ENCODE data around the gene CDKN1C. TPM values are rescaled to one million over a fixed set of nuclear protein-coding genes. Genes with fewer than 3 reads are reported as not detected.

The CDKN1C gene
- polyA plus RNA-seq (2013, experiment 1 of 4): 49.6 TPM
- 35.2 TPM for polyA plus RNA-seq (2013, experiment 2 of 4)
- polyA plus RNA-seq (2013, experiment 3 of 4): 50.7 TPM
- polyA plus RNA-seq (2013, experiment 4 of 4): 58.4 TPM

GRCh38 chr11:2885678-2886081 lies at the start of gene CDKN1C:
Gene CDKN1C, minus strand, starts transcription at chr11:2885775. Its CDS starts 319 bp downstream, at chr11:2885456.
- Histone ChIP-seq H3K4me1 (ENCODE audit: control insufficient read depth, insufficient read depth, low read length) (peaks cover 40% of the 10 kb centered on the region), H3K4me3 (ENCODE audit: insufficient read depth, low read depth, low read length) (peak within 1 kb of the TSS; percentile 77), H3K27me3 (ENCODE audit: control insufficient read depth, insufficient read depth, low read length, poor library complexity, severe bottlenecking) (peaks cover 48% of the 10 kb centered on the region), H3K36me3 (ENCODE audit: control insufficient read depth, insufficient read depth, low read length) (no peaks in the 10 kb centered on the region), H3K27ac (ENCODE audit: insufficient read depth, low read depth, low read length, poor library complexity, severe bottlenecking) (peak within 1 kb of the TSS; percentile 44), H3K9me3 (ENCODE audit: control insufficient read depth, low read length) (no peaks in the 10 kb centered on the region)
- 1% methylated on average over 56 of the region's 61 CpGs for WGBS, 2 experiments

GRCh38 chr11:2934611-2935239 lies 49.1 kb upstream of the CDKN1C start:
- whole genome bisulfite sequencing, 2 experiments: 91 to 94% methylated on average over 14 of the region's 14 CpGs
- H3K4me3 ChIP-seq (ENCODE audit: insufficient read depth, low read depth, low read length): no peak overlapping the region
- no peak overlapping the region for H3K27ac ChIP-seq (ENCODE audit: insufficient read depth, low read depth, low read length, poor library complexity, severe bottlenecking)
- H3K9me3 ChIP-seq (ENCODE audit: control insufficient read depth, low read length): peaks cover 9% of the 10 kb centered on the region
- no peaks in the 10 kb centered on the region for H3K36me3 ChIP-seq (ENCODE audit: control insufficient read depth, insufficient read depth, low read length)
- peaks cover 26% of the 10 kb centered on the region for H3K27me3 ChIP-seq (ENCODE audit: control insufficient read depth, insufficient read depth, low read length, poor library complexity, severe bottlenecking)
- peaks cover 5% of the 10 kb centered on the region for H3K4me1 ChIP-seq (ENCODE audit: control insufficient read depth, insufficient read depth, low read length)

- Histone ChIP-seq H3K4me3 (ENCODE audit: insufficient read depth, low read depth, low read length) (no peak overlapping the region), H3K27ac (ENCODE audit: insufficient read depth, low read depth, low read length, poor library complexity, severe bottlenecking) (no peak overlapping the region), H3K9me3 (ENCODE audit: control insufficient read depth, low read length) (peaks cover 9% of the 10 kb centered on the region), H3K36me3 (ENCODE audit: control insufficient read depth, insufficient read depth, low read length) (no peaks in the 10 kb centered on the region), H3K27me3 (ENCODE audit: control insufficient read depth, insufficient read depth, low read length, poor library complexity, severe bottlenecking) (peaks cover 32% of the 10 kb centered on the region), H3K4me1 (ENCODE audit: control insufficient read depth, insufficient read depth, low read length) (peaks cover 5% of the 10 kb centered on the region)
- WGBS, 2 experiments: 89 to 93% methylated on average over 7 of the region's 7 CpGs
These were observed 48.5 kb upstream of the CDKN1C start for GRCh38 chr11:2934021-2934550.

DNA sequence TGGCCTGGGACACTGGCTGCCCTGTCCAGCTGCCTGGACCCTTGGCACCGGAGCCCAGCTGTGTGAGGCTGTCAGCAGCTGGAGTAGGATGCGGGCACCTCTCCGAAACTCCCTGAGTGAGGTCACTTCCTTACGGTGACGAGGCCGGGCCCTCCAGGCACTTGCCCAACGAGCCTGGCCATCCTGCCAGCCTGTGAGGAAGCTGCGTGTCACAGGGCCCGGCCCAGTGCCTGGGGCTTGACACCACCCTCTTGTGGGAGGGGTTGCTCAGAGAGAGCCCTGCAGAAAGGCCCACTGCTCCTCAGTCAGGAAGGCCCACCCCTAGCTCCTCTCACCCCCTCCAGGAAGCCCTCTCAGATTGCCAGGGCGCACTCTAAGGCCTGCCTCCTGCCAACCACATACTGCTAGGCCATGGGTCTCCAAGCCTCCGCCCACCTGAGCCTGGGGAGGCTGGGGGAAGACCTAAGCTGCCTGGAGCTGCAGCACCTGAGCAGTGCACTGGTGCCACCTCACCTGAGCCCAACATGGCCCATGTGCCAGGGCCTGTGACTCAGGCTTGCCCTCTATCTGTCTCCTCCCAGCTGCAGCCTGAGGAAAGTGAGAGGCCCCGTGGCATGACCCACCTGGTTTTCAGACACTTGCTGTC lies 47.9 kb upstream of the CDKN1C start:
- peaks cover 4% of the 10 kb centered on the region for H3K9me3 ChIP-seq (ENCODE audit: control insufficient read depth, low read length)
- peaks cover 38% of the 10 kb centered on the region for H3K27me3 ChIP-seq (ENCODE audit: control insufficient read depth, insufficient read depth, low read length, poor library complexity, severe bottlenecking)
- H3K4me1 ChIP-seq (ENCODE audit: control insufficient read depth, insufficient read depth, low read length): peaks cover 5% of the 10 kb centered on the region
- no peaks in the 10 kb centered on the region for H3K36me3 ChIP-seq (ENCODE audit: control insufficient read depth, insufficient read depth, low read length)
- no peak overlapping the region for H3K27ac ChIP-seq (ENCODE audit: insufficient read depth, low read depth, low read length, poor library complexity, severe bottlenecking)
- 67 to 77% methylated on average over 12 of the region's 12 CpGs for WGBS, 2 experiments
- H3K4me3 ChIP-seq (ENCODE audit: insufficient read depth, low read depth, low read length): no peak overlapping the region

DNA sequence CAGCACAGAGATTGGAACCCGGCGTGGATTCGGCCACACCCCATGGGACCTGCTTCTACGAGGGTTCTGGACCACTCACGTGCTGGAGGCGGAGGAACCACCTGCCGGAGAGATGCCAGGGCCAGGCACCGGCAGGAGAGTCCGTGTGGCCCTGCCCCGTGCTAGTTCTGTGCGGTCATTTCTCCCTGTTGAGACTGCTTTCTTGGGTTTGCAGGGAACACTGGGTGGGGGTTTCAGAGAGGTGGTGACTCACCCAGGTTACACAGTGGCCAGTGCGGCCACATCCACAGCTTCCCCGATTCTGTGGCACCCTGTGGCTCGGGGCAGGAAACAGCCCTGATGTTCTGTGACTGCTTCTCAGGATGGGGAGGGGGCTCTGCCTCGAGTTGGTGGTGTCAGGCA lies 47.3 kb upstream of the CDKN1C start:
- Histone ChIP-seq H3K36me3 (ENCODE audit: control insufficient read depth, insufficient read depth, low read length) (no peaks in the 10 kb centered on the region), H3K27me3 (ENCODE audit: control insufficient read depth, insufficient read depth, low read length, poor library complexity, severe bottlenecking) (peaks cover 45% of the 10 kb centered on the region), H3K4me1 (ENCODE audit: control insufficient read depth, insufficient read depth, low read length) (peaks cover 10% of the 10 kb centered on the region), H3K4me3 (ENCODE audit: insufficient read depth, low read depth, low read length) (no peak overlapping the region), H3K27ac (ENCODE audit: insufficient read depth, low read depth, low read length, poor library complexity, severe bottlenecking) (no peak overlapping the region), H3K9me3 (ENCODE audit: control insufficient read depth, low read length) (peaks cover 3% of the 10 kb centered on the region)
- WGBS, 2 experiments: 84 to 85% methylated on average over 15 of the region's 15 CpGs

DNA sequence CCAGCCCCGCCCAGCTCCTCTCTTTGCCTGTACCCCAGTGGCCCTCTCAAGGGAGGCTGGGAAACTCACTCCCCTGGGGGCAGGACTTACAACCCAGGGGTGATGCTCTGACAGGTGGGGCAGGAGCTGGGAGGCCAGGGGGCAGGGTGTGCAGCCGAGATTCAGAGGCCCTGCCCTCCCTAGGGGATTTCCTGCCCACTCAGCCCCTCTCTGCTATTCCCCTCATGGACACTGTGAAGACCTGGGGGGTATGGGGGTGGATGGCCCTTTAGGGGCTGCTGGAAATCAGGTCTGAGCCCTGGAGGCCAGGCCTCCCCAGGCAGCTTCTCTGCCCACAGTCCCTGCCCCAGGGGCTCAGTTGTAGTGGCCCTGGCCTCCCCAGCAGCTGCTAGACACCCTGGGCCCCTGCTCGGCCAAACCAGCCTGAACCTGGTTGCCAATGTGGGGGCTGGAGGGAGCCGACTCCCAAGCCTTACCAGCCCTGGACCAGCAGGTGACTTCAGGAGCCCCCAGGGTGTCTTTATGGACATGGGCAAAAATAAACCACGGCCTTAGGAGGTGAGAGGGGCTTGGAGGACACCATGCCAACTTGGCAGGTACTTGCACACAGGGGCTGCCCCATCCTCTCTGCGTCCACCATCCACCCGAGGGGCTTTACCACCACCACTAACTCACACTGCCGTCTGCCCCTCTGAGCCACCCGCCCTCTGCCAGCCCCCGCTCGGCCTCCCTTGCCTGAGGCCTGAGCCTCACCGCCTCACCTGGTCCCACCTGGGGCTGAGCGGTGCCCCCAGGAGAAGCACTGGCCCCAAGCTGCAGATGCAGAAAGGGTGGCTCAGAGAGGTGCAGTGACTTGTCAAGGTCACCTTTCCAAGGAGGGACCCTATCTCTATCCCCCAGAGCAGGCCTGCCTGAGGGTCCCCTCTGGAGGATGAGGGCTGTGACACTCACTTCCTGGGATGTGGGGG lies 46.5 kb upstream of the CDKN1C start:
- H3K27me3 ChIP-seq (ENCODE audit: control insufficient read depth, insufficient read depth, low read length, poor library complexity, severe bottlenecking): peaks cover 53% of the 10 kb centered on the region
- no peaks in the 10 kb centered on the region for H3K9me3 ChIP-seq (ENCODE audit: control insufficient read depth, low read length)
- no peak overlapping the region for H3K4me3 ChIP-seq (ENCODE audit: insufficient read depth, low read depth, low read length)
- WGBS, 2 experiments: 82 to 83% methylated on average over 13 of the region's 13 CpGs
- peaks cover 17% of the 10 kb centered on the region for H3K4me1 ChIP-seq (ENCODE audit: control insufficient read depth, insufficient read depth, low read length)
- H3K27ac ChIP-seq (ENCODE audit: insufficient read depth, low read depth, low read length, poor library complexity, severe bottlenecking): no peak overlapping the region
- H3K36me3 ChIP-seq (ENCODE audit: control insufficient read depth, insufficient read depth, low read length): no peaks in the 10 kb centered on the region

- H3K27ac ChIP-seq (ENCODE audit: insufficient read depth, low read depth, low read length, poor library complexity, severe bottlenecking): no peak overlapping the region
- 88 to 90% methylated on average over 4 of the region's 4 CpGs for WGBS, 2 experiments
- no peak overlapping the region for H3K4me3 ChIP-seq (ENCODE audit: insufficient read depth, low read depth, low read length)
- no peaks in the 10 kb centered on the region for H3K36me3 ChIP-seq (ENCODE audit: control insufficient read depth, insufficient read depth, low read length)
- peaks cover 18% of the 10 kb centered on the region for H3K4me1 ChIP-seq (ENCODE audit: control insufficient read depth, insufficient read depth, low read length)
- H3K9me3 ChIP-seq (ENCODE audit: control insufficient read depth, low read length): no peaks in the 10 kb centered on the region
- H3K27me3 ChIP-seq (ENCODE audit: control insufficient read depth, insufficient read depth, low read length, poor library complexity, severe bottlenecking): peaks cover 59% of the 10 kb centered on the region
These were observed 45.8 kb upstream of the CDKN1C start for GRCh38 chr11:2931420-2931746.

DNA sequence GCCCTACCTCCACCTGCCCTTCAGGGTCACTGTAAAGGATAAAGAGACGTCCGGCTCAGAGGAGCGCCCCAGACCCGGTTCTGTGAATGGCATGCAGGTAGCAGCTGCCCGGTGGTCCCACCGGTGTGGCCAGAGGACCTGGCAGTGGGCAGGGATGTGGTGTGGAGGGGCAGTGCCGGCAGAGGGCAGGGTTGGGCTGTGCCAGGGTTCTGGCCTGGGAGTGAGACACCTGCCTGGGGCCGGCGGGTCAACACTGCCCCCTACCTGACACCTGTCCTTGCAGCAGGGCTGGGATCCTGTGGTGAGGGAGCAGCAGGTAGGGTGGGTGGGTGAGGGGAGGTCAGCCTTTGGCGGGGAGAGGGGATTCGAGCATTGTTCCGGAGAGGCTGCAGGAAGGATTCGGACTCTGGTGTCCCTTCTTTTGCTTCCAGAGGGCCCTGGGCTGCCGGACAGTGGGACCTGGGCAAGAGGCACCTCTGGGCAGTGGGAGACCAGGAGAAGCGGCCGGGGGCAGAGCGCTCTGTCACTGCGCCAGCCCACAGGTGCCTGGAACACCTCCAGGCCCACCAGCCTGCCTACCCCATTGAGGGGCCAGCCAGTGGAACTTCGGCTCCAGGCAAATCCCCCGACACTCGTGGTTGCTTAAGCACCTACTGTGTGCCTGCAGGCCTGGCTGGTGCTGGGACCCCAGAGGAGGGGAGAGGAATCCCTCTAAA lies 45.3 kb upstream of the CDKN1C start:
- WGBS, 2 experiments: 40 to 42% methylated on average over 21 of the region's 21 CpGs
- H3K36me3 ChIP-seq (ENCODE audit: control insufficient read depth, insufficient read depth, low read length): no peaks in the 10 kb centered on the region
- peaks cover 62% of the 10 kb centered on the region for H3K27me3 ChIP-seq (ENCODE audit: control insufficient read depth, insufficient read depth, low read length, poor library complexity, severe bottlenecking)
- H3K4me1 ChIP-seq (ENCODE audit: control insufficient read depth, insufficient read depth, low read length): peaks cover 18% of the 10 kb centered on the region
- H3K4me3 ChIP-seq (ENCODE audit: insufficient read depth, low read depth, low read length): no peak overlapping the region
- no peak overlapping the region for H3K27ac ChIP-seq (ENCODE audit: insufficient read depth, low read depth, low read length, poor library complexity, severe bottlenecking)
- no peaks in the 10 kb centered on the region for H3K9me3 ChIP-seq (ENCODE audit: control insufficient read depth, low read length)

DNA sequence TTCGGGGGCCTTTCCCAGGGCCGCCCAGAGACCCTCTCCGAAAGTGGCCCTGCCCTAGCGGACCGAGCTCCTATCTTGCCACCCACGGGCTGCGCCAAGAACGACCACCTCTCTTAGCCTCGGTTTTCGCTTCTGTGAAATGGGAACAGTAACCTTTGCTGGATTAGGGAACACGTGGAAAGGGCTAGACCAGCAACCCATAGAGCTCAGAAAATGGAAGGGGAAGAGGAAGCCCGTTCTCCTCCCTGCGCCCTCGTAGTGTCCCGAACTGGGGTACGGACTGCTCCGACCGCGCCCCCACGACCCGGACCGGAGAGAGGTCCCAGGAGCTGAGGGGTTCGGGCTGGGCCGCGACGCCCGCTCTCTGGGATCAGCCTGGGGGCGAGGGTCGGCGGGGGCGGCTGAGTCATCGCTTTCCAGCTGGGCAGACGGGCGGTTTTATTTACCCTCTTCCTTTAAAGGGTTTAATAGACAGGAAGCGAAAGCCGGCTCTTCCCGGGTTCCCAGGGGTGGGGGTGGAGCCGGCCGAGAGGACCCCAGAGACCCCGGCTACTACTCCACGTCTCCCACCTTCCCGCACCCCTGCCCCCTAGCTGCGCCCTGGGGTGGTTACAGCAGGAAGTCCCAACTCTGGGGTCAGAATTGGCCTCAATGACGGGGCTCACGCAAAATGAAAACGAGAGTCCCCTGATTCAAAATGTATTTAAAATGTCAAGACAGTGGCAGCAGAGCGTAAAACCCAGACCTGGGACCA lies 44.6 kb upstream of the CDKN1C start:
- H3K36me3 ChIP-seq (ENCODE audit: control insufficient read depth, insufficient read depth, low read length): no peaks in the 10 kb centered on the region
- H3K27me3 ChIP-seq (ENCODE audit: control insufficient read depth, insufficient read depth, low read length, poor library complexity, severe bottlenecking): peaks cover 62% of the 10 kb centered on the region
- 5% methylated on average over 47 of the region's 47 CpGs for WGBS, 2 experiments
- H3K9me3 ChIP-seq (ENCODE audit: control insufficient read depth, low read length): no peaks in the 10 kb centered on the region
- no peak overlapping the region for H3K27ac ChIP-seq (ENCODE audit: insufficient read depth, low read depth, low read length, poor library complexity, severe bottlenecking)
- peak overlapping the region; percentile 23 for H3K4me3 ChIP-seq (ENCODE audit: insufficient read depth, low read depth, low read length)
- H3K4me1 ChIP-seq (ENCODE audit: control insufficient read depth, insufficient read depth, low read length): peaks cover 18% of the 10 kb centered on the region

Measured in ectodermal cell (in vitro differentiated cells).